ENCODE measurements around the gene FGFRL1.

DNA sequence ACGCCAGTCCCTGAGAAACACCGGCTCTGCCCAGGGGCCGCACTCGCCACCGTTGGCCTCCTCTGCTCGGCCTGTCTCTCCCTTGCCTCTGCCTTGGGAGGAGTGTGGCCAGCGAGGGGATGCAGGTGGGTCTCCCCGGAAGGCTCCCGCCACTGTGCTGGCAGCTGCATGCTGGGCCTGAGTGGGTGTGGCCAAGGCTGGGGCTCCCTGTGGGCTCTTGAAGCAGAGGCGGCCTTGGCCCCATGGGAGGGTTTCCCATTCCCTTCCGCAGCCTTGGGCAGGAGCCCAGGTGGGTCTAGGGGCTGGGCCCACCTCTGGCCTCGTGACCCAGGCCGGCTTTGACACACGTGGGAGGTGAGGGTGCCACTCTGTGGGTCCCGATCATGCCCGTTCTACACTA is 19.1 kb downstream of the FGFRL1 start:
- TF ChIP-seq, protein P1, sequence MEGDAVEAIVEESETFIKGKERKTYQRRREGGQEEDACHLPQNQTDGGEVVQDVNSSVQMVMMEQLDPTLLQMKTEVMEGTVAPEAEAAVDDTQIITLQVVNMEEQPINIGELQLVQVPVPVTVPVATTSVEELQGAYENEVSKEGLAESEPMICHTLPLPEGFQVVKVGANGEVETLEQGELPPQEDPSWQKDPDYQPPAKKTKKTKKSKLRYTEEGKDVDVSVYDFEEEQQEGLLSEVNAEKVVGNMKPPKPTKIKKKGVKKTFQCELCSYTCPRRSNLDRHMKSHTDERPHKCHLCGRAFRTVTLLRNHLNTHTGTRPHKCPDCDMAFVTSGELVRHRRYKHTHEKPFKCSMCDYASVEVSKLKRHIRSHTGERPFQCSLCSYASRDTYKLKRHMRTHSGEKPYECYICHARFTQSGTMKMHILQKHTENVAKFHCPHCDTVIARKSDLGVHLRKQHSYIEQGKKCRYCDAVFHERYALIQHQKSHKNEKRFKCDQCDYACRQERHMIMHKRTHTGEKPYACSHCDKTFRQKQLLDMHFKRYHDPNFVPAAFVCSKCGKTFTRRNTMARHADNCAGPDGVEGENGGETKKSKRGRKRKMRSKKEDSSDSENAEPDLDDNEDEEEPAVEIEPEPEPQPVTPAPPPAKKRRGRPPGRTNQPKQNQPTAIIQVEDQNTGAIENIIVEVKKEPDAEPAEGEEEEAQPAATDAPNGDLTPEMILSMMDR (IDR thresholded peaks at IDR 0.05): no peak
- TF ChIP-seq POLR2A (IDR thresholded peaks at IDR 0.05): no peak

Measured in right lobe of liver (tissue), 4 donors.